EL (cell line): ENCODE results near the gene POTEF.
A peak's percentile ranks its signal among the peaks of the same experiment; 100 is the strongest.
"Not testable (repeated sequence)": the region's sequence is repeated elsewhere in the genome, so short reads cannot be mapped to it uniquely, and the experiment has no call there.

ENCODE experiments used
- DNase-seq: peaks from one replicate; pipeline ENCODE4 v3.0.0-alpha.2; 2016

The POTEF gene

DNA sequence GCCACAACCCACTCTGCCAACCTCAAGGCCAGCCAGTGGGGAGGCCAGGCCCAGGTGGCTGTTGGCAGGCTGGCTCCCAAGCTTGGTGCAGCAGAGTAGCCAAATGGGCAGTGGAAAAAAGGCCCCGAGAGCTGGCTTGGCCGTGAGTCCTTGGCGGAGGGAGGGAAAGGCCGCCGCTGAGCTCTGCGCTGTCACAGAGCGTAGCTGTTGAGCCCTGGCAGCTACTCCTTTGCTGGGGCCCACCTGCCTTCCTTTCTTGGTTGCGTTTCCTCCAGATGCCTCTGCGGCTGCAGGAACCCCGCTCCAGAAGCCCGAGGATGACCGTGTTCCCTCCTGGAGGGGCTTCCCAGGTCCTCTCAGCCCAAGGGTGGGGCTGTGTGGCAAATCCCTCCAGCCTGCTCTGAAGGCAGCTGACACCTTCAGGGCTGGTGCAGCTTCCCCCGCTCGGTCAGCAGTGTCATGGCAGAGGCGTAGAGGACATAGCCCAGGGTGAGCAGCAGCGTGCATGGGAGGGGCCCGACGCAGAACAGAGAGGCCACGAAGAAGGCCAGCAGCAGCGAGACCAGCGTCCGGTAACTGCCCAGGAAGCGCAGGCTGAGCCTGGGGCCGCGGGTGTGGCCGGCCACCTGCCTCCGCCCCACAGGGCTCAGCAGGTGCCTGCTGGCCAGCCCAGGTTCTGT, 23.3 kb upstream of the POTEF start:
- DNase-seq = not testable (repeated sequence)

- not testable (repeated sequence) for DNase-seq
These were observed 22.1 kb upstream of the POTEF start for GRCh38 chr2:130151145-130151512.

- DNase-seq = no peak
These were observed 21.4 kb upstream of the POTEF start for GRCh38 chr2:130150181-130151144.

DNA sequence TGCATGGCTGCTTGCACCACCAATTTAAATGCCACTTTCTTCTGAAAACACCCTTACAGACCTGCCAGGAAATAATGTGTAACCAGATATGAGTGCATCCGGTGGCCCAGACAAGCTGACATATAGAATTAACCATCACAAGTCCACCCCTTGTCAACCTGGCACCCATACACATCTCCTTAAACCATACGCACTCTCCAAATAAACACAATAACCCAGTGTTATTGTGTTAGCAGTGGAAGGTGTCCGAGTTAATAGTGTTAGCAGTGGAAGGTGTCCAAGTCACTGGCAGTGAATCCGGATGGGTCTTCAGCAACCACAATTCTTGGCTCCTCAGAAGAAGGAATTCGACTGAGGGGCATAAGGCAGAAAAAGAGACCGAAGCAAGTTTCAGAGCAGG, 19.5 kb upstream of the POTEF start:
- DNase-seq = not testable (repeated sequence)

DNA sequence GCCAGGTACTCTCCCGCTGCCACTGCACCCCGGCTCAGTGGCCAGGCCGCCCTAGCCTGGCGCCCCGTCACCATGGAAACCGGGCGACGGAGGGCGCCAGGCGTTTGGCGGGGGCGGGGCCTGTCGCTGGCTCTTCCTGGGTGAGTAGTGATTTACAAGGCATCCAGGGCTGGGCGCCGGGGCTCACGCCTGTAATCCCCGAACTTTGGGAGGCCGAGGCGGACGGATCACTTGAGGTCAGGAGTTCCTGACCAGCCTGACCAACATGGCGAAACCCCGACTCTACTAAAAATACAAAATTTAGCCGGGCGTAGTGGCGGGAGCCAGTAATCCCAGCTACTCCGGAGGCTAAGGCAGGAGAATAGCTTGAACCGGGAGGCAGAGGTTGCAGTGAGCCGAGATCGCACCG, 16.0 kb upstream of the POTEF start, which contains the start of gene CCDC74B:
TSS of gene CCDC74B (minus strand) at position 107 of the 409 bp plus-strand sequence. CDS start 116 bp downstream, outside the sequence.
- peak; percentile 59 for DNase-seq

DNA sequence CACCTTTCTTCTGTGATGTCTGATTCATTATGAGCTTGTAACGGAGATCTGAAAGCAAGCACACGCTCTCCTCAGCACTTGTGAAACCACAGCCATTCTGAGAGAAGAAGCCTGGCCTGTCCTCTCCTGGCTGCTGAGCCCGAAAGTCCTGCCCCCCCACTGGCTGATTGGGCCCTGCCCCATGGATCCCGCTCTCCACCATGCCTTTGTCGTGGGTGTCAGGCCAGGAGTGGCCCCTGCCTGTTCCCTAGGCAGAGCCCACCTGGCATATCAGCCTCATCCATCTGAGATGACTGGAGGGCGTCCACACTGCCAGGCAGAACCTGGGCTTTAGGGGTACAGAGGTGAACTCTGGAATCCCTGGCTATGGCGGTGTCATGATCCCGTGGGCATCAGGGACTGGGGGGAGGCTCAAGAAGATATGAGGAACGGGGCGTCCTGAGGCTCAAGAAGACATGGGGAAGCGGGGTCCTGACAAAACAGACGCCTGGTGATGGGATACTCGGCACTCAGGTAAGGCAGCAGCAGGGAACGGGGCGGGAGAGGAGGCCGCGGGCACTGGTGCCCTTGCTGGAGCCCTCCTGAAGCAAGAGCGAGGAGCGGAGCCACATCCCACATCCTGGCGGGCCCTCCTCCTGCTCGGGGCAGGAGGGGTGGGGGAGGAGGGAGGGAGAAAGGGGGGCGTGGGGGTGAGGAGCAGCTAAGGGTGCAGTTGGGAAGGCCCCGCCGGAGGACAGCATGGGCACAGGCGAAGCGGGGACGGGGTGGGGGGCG, 14.4 kb upstream of the POTEF start:
- DNase-seq = not testable (repeated sequence)

DNA sequence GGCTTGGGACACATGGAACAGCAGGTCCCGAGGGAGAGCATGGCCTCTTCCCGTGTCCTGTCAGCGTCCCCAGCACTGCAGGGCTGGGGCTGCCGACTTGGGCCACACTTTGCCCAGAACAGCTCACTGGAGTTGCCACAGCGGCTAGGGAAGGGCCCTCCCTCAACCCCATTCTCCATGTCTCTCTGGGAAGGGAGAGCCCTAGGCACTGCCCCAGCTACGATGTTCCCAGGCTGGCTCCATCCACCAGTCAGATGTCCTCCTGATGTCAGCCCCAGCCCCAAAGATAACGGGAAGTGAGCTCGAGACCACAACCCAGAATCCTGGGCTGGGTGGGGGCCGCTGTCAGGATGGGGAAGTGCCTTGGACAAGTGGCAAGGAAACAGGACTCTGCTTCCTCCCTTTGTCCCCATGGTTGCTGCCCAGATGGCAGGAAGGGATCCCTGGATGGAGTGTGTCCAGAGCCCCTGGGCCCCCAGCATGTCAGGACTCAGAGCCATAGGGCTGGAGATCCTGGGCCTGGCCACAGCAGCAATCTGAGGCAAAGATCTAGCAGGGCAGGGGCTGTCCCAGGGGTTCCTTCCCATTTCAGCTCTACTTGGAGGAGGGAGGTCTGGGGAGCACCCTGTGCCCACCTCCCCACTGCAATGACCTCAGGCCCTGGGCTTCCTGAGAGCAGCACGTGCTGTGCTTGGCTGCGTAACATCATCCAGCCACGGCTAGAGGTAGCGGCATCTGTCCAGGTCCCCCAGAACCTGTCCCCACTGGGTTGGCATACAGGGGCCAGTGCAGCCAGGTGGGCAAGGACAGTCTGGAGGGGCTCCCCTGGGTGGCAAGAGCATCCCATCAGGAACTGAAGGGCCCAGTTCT, 13.6 kb upstream of the POTEF start:
- not testable (repeated sequence) for DNase-seq

- DNase-seq = not testable (repeated sequence)
These were observed 12.8 kb upstream of the POTEF start for GRCh38 chr2:130141645-130142370.

DNA sequence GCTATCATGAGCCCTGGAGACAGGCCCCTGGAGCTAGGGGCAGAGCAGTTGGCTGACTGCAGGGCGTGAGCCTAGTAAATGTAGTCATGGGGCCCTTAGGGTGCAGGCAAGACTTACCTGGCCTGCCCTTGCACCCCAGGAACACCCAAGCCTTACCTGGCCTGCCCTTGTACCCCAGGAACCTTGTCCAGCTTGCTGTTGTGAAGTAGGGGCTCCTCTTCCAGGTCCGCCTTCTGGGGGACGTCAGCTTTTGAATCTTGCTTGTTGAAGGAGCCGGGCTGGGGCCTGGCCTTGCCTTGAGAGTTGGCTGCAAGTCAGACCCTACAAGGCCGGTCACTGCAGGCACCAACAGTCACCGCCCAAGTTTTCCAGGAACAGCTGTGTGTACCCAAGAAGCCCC, 12.0 kb upstream of the POTEF start:
- not testable (repeated sequence) for DNase-seq

DNA sequence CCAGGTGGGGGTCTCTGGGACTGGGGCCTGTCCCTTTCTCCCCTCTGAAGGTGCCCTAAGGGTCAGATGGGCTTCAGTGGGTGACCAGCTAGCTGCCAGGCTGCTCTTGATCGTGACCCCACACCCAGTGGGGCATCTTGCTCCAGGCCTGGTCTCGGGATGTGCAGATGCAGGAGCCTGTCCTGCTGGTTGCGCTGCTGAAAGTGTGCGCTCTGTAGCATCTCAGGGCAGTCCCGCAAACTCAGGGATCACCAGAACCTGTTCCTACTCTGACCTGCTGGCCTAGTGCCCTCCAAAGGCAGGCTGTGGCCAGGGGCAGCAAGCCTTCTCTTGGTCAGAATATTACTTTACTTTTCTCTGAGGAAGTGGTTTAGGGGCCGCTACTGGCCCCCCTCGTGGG, 11.5 kb upstream of the POTEF start:
- DNase-seq = not testable (repeated sequence)

DNA sequence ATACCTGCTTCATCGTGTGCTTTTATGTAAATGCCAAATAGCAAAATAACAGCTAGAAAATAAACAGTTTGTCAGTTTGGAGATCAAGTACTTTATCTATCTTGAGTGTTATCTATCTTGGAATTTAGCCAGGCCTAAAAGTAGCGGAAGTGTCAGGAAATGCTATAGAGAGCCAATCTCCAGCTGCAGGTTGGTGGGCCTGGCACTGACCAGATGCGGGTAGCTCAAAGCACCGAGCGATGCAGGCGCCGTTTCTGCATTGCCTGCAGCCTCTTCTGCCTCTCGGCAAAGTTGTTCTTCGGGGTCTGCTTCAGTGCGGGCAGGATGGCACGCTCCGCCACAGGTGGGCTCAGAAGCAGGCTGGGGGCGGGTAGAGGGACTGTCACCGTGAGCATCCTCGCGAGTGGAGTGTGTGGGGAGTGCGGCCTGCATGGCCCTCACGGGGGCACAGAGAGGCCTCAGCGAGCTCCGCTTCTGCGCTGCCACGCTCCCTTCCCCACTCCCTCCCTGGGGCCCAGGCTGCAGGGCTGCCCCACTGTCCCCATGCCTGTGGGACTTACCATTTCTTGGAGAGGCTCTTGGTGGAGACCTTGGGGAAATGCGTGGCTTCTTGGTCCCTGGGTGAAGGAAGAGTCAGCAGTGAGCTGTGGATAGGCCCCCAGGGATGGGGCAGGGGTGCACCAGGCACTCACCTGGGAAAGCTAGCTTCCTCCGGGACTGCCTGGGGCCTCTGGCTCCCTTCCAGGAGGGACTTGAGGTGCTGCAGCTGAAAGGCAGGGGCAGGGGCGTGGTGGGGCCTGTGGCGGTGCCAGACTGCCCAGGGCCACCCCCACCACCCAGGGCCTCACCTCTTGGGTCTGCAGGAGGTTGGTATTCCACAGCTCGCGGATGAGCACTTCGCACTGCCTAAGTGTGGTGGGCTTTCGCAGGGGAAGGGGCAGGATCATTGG, 10.6 kb upstream of the POTEF start:
- DNase-seq = not testable (repeated sequence)

DNA sequence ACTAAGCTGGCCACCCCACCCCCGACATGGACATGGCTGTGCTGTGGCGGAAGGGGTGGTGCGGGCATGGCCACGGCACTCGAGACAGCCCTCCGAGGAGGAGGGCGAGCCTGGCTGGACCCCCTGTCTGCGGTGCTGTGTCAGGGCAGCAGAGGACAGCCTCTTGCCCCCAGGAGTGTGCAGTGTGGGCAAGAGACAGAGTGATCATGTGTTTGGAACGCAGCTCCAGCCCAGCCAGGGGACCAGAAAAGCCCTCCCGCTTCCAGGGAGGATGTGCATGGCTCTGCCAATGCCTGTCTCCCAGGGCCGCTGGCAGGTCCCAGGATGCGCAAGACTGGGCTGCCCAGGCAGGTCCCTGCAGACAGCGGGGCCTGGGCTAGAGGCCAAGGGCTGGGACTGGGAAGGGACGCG, 9.8 kb upstream of the POTEF start:
- DNase-seq = not testable (repeated sequence)

GRCh38 chr2:130138326-130138725, 9.3 kb upstream of the POTEF start:
- not testable (repeated sequence) for DNase-seq

DNA sequence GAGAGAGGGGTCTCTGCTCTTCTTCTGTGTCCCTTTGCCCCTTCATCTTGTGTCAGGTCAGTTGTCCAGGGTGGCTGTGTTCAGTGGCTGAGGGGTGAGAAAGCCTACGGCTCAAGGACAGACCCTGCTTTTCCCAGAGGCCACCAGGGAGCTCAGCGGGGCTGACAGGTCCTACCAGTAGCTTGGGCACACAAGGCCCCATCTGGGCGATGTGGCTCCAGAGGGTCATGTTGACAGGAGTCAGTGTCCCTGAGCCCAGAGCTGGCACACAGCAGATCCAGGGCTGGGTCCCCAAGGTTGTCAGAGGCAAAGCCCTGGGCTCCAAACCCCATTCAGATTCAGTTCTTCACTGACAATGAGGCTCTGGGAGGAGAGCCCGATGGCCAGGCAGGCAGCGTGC, 8.1 kb upstream of the POTEF start:
- not testable (repeated sequence) for DNase-seq

DNA sequence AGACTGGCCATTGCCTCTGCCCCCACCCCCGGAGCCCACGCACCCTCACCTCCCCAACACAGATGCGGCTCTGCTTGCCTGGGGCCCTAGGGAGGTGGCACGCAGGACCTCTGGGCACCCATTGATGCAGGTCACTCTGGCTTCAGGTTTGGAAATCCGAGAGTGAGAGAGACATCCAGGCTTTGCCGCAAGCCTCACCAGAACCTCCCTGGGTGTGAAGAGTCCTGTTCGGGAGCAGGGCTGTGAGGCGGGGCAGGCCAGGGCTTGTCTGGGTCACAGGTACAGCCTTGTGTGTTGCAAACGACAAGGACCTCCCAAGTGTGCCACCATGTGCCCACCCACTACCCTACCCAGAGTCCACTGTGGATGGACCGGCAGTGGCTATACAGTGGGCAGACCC, 7.5 kb upstream of the POTEF start:
- not testable (repeated sequence) for DNase-seq

DNA sequence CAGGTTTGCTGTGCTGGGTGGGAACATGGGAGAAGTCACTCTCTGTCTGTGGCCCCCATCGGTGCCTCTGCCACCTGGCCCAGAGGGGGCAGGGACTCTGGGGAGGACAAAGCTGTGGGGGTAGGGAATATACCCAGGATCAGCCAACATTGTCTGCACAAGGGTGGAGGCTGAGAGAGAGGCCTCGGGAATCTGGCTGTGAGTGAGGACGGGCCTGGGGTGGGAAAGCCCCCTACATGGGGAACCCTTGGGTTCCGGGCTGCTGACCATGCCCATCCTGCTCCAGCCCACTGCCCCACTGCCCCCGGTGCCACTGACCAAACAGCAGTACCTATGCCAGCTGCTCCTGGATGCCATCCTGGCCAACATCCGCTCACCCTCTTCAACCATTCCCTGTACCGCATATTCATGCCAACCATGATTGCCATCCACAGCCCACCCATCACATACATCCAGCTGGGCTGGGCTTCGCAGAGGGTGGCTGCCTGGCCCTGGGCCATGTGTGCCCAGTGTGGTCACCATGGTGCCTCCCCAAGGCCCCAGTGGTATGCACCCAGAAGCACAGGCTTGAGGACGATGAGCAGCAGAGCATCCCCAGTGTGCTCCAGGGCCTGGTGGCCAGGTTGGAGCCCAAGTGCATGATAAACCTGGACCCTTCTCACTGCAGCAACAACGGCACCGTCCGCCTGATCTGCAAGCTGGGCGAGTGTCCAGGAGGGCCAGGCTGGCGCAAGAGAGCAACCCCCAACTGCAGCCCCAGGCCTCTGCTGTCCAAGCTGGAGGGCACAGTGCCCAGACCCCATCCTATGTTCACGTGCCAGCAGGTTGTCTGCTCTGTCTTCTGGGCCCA, 6.9 kb upstream of the POTEF start:
- no peak for DNase-seq

DNA sequence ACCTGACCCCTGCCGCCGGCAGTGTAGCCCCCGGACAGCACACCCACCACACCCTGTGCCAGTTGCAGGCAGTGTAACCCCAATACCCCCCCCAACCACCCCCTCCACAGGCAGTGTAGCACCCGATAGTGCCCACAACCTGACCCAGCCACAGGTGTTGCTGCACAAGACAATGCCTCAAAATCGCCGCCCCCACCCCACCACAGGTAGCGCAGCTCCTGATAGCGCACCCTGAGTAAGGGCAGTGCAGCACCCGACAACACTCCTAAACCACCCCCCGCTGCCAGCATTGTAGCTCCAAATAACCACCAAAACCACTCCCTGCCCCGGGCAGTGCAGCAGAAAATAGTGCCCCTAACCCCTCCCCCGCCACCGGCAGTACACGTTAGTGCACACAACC, 558 bp downstream of the POTEF start:
- not testable (repeated sequence) for DNase-seq

GRCh38 chr2:130127726-130128125, 1.3 kb downstream of the POTEF start:
- not testable (repeated sequence) for DNase-seq

GRCh38 chr2:130120924-130121323, 8.1 kb downstream of the POTEF start:
- DNase-seq = not testable (repeated sequence)
